Epithelial cell of prostate (primary cell): ENCODE results near the gene BRAT1.
A peak's percentile ranks its signal among the peaks of the same experiment; 100 is the strongest.
"Not testable (repeated sequence)": the region's sequence is repeated elsewhere in the genome, so short reads cannot be mapped to it uniquely, and the experiment has no call there.

ENCODE experiments used
- DNase-seq: peaks from one replicate; pipeline ENCODE4 v3.0.0-alpha.2; 2011; ENCODE audit warnings: low read depth, low spot score
- H3K27ac ChIP-seq: fragments of 450-650 bp; 2 replicates; pipeline ENCODE4 v1.5.1; 2017; ENCODE audit warnings: mild to moderate bottlenecking

Gene BRAT1

GRCh38 chr7:2555121-2556052, at the start of gene BRAT1:
Gene BRAT1 (minus strand): TSS chr7:2555524. CDS start chr7:2554431, 1,093 bp downstream.
- no peak for DNase-seq
- peak within 1 kb of the TSS; percentile 90 for H3K27ac ChIP-seq

GRCh38 chr7:2604608-2605174, 49.4 kb upstream of the BRAT1 start:
- no peak overlapping the region for H3K27ac ChIP-seq
- DNase-seq, result no peak

- no peak overlapping the region for H3K27ac ChIP-seq
- DNase-seq, result no peak
Measured at GRCh38 chr7:2603044-2603965, 48.0 kb upstream of the BRAT1 start.

GRCh38 chr7:2602406-2603043, 47.2 kb upstream of the BRAT1 start:
- no peak overlapping the region for H3K27ac ChIP-seq
- DNase-seq, result no peak

GRCh38 chr7:2601907-2602306, 46.6 kb upstream of the BRAT1 start:
- H3K27ac ChIP-seq, result no peak overlapping the region
- DNase-seq, result no peak

GRCh38 chr7:2601065-2601464, 45.7 kb upstream of the BRAT1 start:
- no peak overlapping the region for H3K27ac ChIP-seq

GRCh38 chr7:2598154-2598823, 43.0 kb upstream of the BRAT1 start:
- no peak for DNase-seq
- no peak overlapping the region for H3K27ac ChIP-seq

More at GRCh38 chr7:2601065-2601464, 45.7 kb upstream of the BRAT1 start:
- no peak for DNase-seq

GRCh38 chr7:2597273-2597640, 41.9 kb upstream of the BRAT1 start:
- no peak overlapping the region for H3K27ac ChIP-seq
- no peak for DNase-seq

GRCh38 chr7:2596464-2597272, 41.3 kb upstream of the BRAT1 start:
- DNase-seq, result no peak

GRCh38 chr7:2595258-2595860, 40.0 kb upstream of the BRAT1 start:
- no peak overlapping the region for H3K27ac ChIP-seq
- no peak for DNase-seq

More at GRCh38 chr7:2596464-2597272, 41.3 kb upstream of the BRAT1 start:
- no peak overlapping the region for H3K27ac ChIP-seq

GRCh38 chr7:2594599-2594998, 39.3 kb upstream of the BRAT1 start:
- no peak for DNase-seq

GRCh38 chr7:2593036-2593727, 37.9 kb upstream of the BRAT1 start:
- H3K27ac ChIP-seq, result no peak overlapping the region
- DNase-seq, result no peak

More at GRCh38 chr7:2594599-2594998, 39.3 kb upstream of the BRAT1 start:
- H3K27ac ChIP-seq, result no peak overlapping the region

GRCh38 chr7:2592375-2592865, 37.1 kb upstream of the BRAT1 start:
- H3K27ac ChIP-seq, result no peak overlapping the region
- no peak for DNase-seq

- H3K27ac ChIP-seq, DNase-seq: not testable (repeated sequence)
Measured at GRCh38 chr7:2589941-2590340, 34.6 kb upstream of the BRAT1 start.

GRCh38 chr7:2589341-2589740, 34.0 kb upstream of the BRAT1 start:
- no peak overlapping the region for H3K27ac ChIP-seq
- no peak for DNase-seq

- no peak for DNase-seq
- no peak overlapping the region for H3K27ac ChIP-seq
Measured at GRCh38 chr7:2587778-2588177, 32.5 kb upstream of the BRAT1 start.

GRCh38 chr7:2587134-2587533, 31.8 kb upstream of the BRAT1 start:
- no peak overlapping the region for H3K27ac ChIP-seq
- DNase-seq, result no peak
